ENCODE data around the gene CDC42.

The CDC42 gene

GRCh38 chr1:22057861-22058260 is 5.4 kb downstream of the CDC42 start:
- Histone ChIP-seq H3K36me3 (ENCODE audit: insufficient read depth, low read length) (peaks cover 20% of the 10 kb centered on the region), H3K27me3 (ENCODE audit: insufficient read depth, low read length) (no peaks in the 10 kb centered on the region), H3K9me3 (ENCODE audit: low read length) (no peaks in the 10 kb centered on the region), H3K4me3 (ENCODE audit: low read length) (no peak overlapping the region), H3K4me1 (ENCODE audit: insufficient read depth, low read length) (peaks cover 4% of the 10 kb centered on the region), H2AFZ (ENCODE audit: low read depth, low read length) (no peak overlapping the region)

GRCh38 chr1:22064751-22065402 is 12.4 kb downstream of the CDC42 start:
- no peaks in the 10 kb centered on the region for H3K27me3 ChIP-seq (ENCODE audit: insufficient read depth, low read length)
- H3K9me3 ChIP-seq (ENCODE audit: low read length): peaks cover 5% of the 10 kb centered on the region
- no peak overlapping the region for H2AFZ ChIP-seq (ENCODE audit: low read depth, low read length)
- no peaks in the 10 kb centered on the region for H3K4me1 ChIP-seq (ENCODE audit: insufficient read depth, low read length)
- peaks cover 13% of the 10 kb centered on the region for H3K36me3 ChIP-seq (ENCODE audit: insufficient read depth, low read length)
- no peak overlapping the region for H3K4me3 ChIP-seq (ENCODE audit: low read length)

- Histone ChIP-seq H3K27me3 (ENCODE audit: insufficient read depth, low read length) (no peaks in the 10 kb centered on the region), H3K4me3 (ENCODE audit: low read length) (no peak overlapping the region), H2AFZ (ENCODE audit: low read depth, low read length) (no peak overlapping the region), H3K4me1 (ENCODE audit: insufficient read depth, low read length) (peaks cover 5% of the 10 kb centered on the region), H3K9me3 (ENCODE audit: low read length) (peaks cover 4% of the 10 kb centered on the region), H3K36me3 (ENCODE audit: insufficient read depth, low read length) (peaks cover 10% of the 10 kb centered on the region)
Observed at GRCh38 chr1:22071511-22071910, 19.0 kb downstream of the CDC42 start.

GRCh38 chr1:22074803-22075202 is 22.3 kb downstream of the CDC42 start:
- Histone ChIP-seq H2AFZ (ENCODE audit: low read depth, low read length) (no peak overlapping the region), H3K4me3 (ENCODE audit: low read length) (no peak overlapping the region), H3K4me1 (ENCODE audit: insufficient read depth, low read length) (peaks cover 13% of the 10 kb centered on the region), H3K36me3 (ENCODE audit: insufficient read depth, low read length) (peaks cover 13% of the 10 kb centered on the region), H3K9me3 (ENCODE audit: low read length) (peaks cover 1% of the 10 kb centered on the region), H3K27me3 (ENCODE audit: insufficient read depth, low read length) (no peaks in the 10 kb centered on the region)

- no peaks in the 10 kb centered on the region for H3K27me3 ChIP-seq (ENCODE audit: insufficient read depth, low read length)
- peaks cover 20% of the 10 kb centered on the region for H3K36me3 ChIP-seq (ENCODE audit: insufficient read depth, low read length)
- no peak overlapping the region for H3K4me3 ChIP-seq (ENCODE audit: low read length)
- no peaks in the 10 kb centered on the region for H3K9me3 ChIP-seq (ENCODE audit: low read length)
- no peak overlapping the region for H2AFZ ChIP-seq (ENCODE audit: low read depth, low read length)
- peaks cover 13% of the 10 kb centered on the region for H3K4me1 ChIP-seq (ENCODE audit: insufficient read depth, low read length)
Observed at GRCh38 chr1:22075718-22076117, 23.2 kb downstream of the CDC42 start.

- Histone ChIP-seq H3K4me1 (ENCODE audit: insufficient read depth, low read length) (peaks cover 13% of the 10 kb centered on the region), H3K27me3 (ENCODE audit: insufficient read depth, low read length) (no peaks in the 10 kb centered on the region), H2AFZ (ENCODE audit: low read depth, low read length) (no peak overlapping the region), H3K36me3 (ENCODE audit: insufficient read depth, low read length) (peaks cover 23% of the 10 kb centered on the region), H3K9me3 (ENCODE audit: low read length) (no peaks in the 10 kb centered on the region), H3K4me3 (ENCODE audit: low read length) (no peak overlapping the region)
Observed at GRCh38 chr1:22076346-22076745, 23.8 kb downstream of the CDC42 start.

- Histone ChIP-seq H3K9me3 (ENCODE audit: low read length) (no peaks in the 10 kb centered on the region), H2AFZ (ENCODE audit: low read depth, low read length) (no peak overlapping the region), H3K4me3 (ENCODE audit: low read length) (no peak overlapping the region), H3K36me3 (ENCODE audit: insufficient read depth, low read length) (peaks cover 35% of the 10 kb centered on the region), H3K27me3 (ENCODE audit: insufficient read depth, low read length) (no peaks in the 10 kb centered on the region), H3K4me1 (ENCODE audit: insufficient read depth, low read length) (peaks cover 13% of the 10 kb centered on the region)
Observed at GRCh38 chr1:22077728-22078127, 25.2 kb downstream of the CDC42 start.

- H3K9me3 ChIP-seq (ENCODE audit: low read length): no peaks in the 10 kb centered on the region
- H3K27me3 ChIP-seq (ENCODE audit: insufficient read depth, low read length): no peaks in the 10 kb centered on the region
- H2AFZ ChIP-seq (ENCODE audit: low read depth, low read length): no peak overlapping the region
- peaks cover 35% of the 10 kb centered on the region for H3K36me3 ChIP-seq (ENCODE audit: insufficient read depth, low read length)
- H3K4me3 ChIP-seq (ENCODE audit: low read length): no peak overlapping the region
- H3K4me1 ChIP-seq (ENCODE audit: insufficient read depth, low read length): peaks cover 13% of the 10 kb centered on the region
Observed at GRCh38 chr1:22078133-22078532, 25.6 kb downstream of the CDC42 start.

GRCh38 chr1:22080191-22080590 is 27.7 kb downstream of the CDC42 start:
- Histone ChIP-seq H3K27me3 (ENCODE audit: insufficient read depth, low read length) (no peaks in the 10 kb centered on the region), H2AFZ (ENCODE audit: low read depth, low read length) (no peak overlapping the region), H3K36me3 (ENCODE audit: insufficient read depth, low read length) (peaks cover 48% of the 10 kb centered on the region), H3K4me1 (ENCODE audit: insufficient read depth, low read length) (peaks cover 8% of the 10 kb centered on the region), H3K4me3 (ENCODE audit: low read length) (no peak overlapping the region), H3K9me3 (ENCODE audit: low read length) (no peaks in the 10 kb centered on the region)

- no peaks in the 10 kb centered on the region for H3K27me3 ChIP-seq (ENCODE audit: insufficient read depth, low read length)
- H3K4me3 ChIP-seq (ENCODE audit: low read length): no peak overlapping the region
- no peaks in the 10 kb centered on the region for H3K9me3 ChIP-seq (ENCODE audit: low read length)
- no peak overlapping the region for H2AFZ ChIP-seq (ENCODE audit: low read depth, low read length)
- peaks cover 54% of the 10 kb centered on the region for H3K36me3 ChIP-seq (ENCODE audit: insufficient read depth, low read length)
- H3K4me1 ChIP-seq (ENCODE audit: insufficient read depth, low read length): peaks cover 18% of the 10 kb centered on the region
Observed at GRCh38 chr1:22088331-22088730, 35.8 kb downstream of the CDC42 start.

- Histone ChIP-seq H3K4me1 (ENCODE audit: insufficient read depth, low read length) (peaks cover 18% of the 10 kb centered on the region), H3K9me3 (ENCODE audit: low read length) (no peaks in the 10 kb centered on the region), H2AFZ (ENCODE audit: low read depth, low read length) (no peak overlapping the region), H3K4me3 (ENCODE audit: low read length) (no peak overlapping the region), H3K36me3 (ENCODE audit: insufficient read depth, low read length) (peaks cover 52% of the 10 kb centered on the region), H3K27me3 (ENCODE audit: insufficient read depth, low read length) (no peaks in the 10 kb centered on the region)
Observed at GRCh38 chr1:22089134-22089571, 36.6 kb downstream of the CDC42 start.

- no peak overlapping the region for H3K4me3 ChIP-seq (ENCODE audit: low read length)
- no peaks in the 10 kb centered on the region for H3K9me3 ChIP-seq (ENCODE audit: low read length)
- H3K27me3 ChIP-seq (ENCODE audit: insufficient read depth, low read length): no peaks in the 10 kb centered on the region
- H3K36me3 ChIP-seq (ENCODE audit: insufficient read depth, low read length): peaks cover 53% of the 10 kb centered on the region
- no peak overlapping the region for H2AFZ ChIP-seq (ENCODE audit: low read depth, low read length)
- H3K4me1 ChIP-seq (ENCODE audit: insufficient read depth, low read length): peaks cover 18% of the 10 kb centered on the region
Observed at GRCh38 chr1:22089787-22090186, 37.3 kb downstream of the CDC42 start.

GRCh38 chr1:22090867-22091266 is 38.4 kb downstream of the CDC42 start:
- Histone ChIP-seq H3K4me3 (ENCODE audit: low read length) (no peak overlapping the region), H2AFZ (ENCODE audit: low read depth, low read length) (no peak overlapping the region), H3K36me3 (ENCODE audit: insufficient read depth, low read length) (peaks cover 58% of the 10 kb centered on the region)

More at GRCh38 chr1:22090867-22091266, 38.4 kb downstream of the CDC42 start:
- Histone ChIP-seq H3K4me1 (ENCODE audit: insufficient read depth, low read length) (peaks cover 18% of the 10 kb centered on the region), H3K9me3 (ENCODE audit: low read length) (no peaks in the 10 kb centered on the region), H3K27me3 (ENCODE audit: insufficient read depth, low read length) (no peaks in the 10 kb centered on the region)
